IMR-90 (cell line): ENCODE data around the gene CLIC1. TPM values are rescaled to one million over a fixed set of nuclear protein-coding genes. Genes with fewer than 3 reads are reported as not detected.

Source experiments
- ATAC-seq: fragments of 200-7000 bp; cut with Tn5 transposase; 2 replicates; pipeline ENCODE4 v1.9.1; 2020; ENCODE audit warnings: low read depth, mild to moderate bottlenecking, moderate library complexity
- BruUV-seq: library from RNA; stranded (reverse); fragments of 400-500 nt; replicated peaks from 2 replicates; lab custom pipeline; 2021; lab: Mats Ljungman, UMichigan
- CTCF ChIA-PET: fragments of 300-600 bp; formaldehyde crosslinking; extraction: SDS; loops from one replicate; lab custom pipeline; 2021; ENCODE audit warnings: antibody characterized with exemption; lab: Yijun Ruan, JAX
- POLR2A ChIA-PET: fragments of 300-600 bp; sonication (Branson Sonifier 250); formaldehyde crosslinking; loops from one replicate; lab custom pipeline; 2022; ENCODE audit warnings: antibody characterized with exemption; ENCODE audit not compliant: unreplicated experiment; lab: Charles Lee
- DNase-seq: peaks from one replicate; pipeline ENCODE4 v3.0.0; 2013
- H2AFZ ChIP-seq: replicated peaks from 2 replicates; pipeline ENCODE3; 2013; ENCODE audit warnings: low read length, mild to moderate bottlenecking; ENCODE audit not compliant: poor library complexity
- H2AK5ac ChIP-seq: 2 replicates; pipeline ENCODE4 v1.6.1; 2013; ENCODE audit warnings: low read depth, low read length, inconsistent platforms
- H2AK9ac ChIP-seq: replicated peaks from 2 replicates; pipeline ENCODE3; 2013; ENCODE audit warnings: mild to moderate bottlenecking, low read depth, low read length, moderate library complexity; ENCODE audit not compliant: poor library complexity
- H2BK120ac ChIP-seq: 2 replicates; pipeline ENCODE4 v1.6.1; 2013; ENCODE audit warnings: low read depth, low read length, inconsistent platforms
- H2BK15ac ChIP-seq: 3 replicates; pipeline ENCODE4 v1.6.1; 2013; ENCODE audit warnings: low read depth, low read length, inconsistent platforms
- H2BK20ac ChIP-seq: 2 replicates; pipeline ENCODE4 v1.6.1; 2013; ENCODE audit warnings: low read depth, mild to moderate bottlenecking, inconsistent platforms, low read length, moderate library complexity
- H2BK5ac ChIP-seq: 2 replicates; pipeline ENCODE4 v1.6.1; 2013; ENCODE audit warnings: mild to moderate bottlenecking, low read depth, low read length, inconsistent platforms; ENCODE audit not compliant: poor library complexity, severe bottlenecking
- H3K14ac ChIP-seq: replicated peaks from 2 replicates; pipeline ENCODE4 v1.6.1; 2013; ENCODE audit warnings: low read depth, low read length, inconsistent platforms
- H3K18ac ChIP-seq: 2 replicates; pipeline ENCODE4 v1.6.1; 2013; ENCODE audit warnings: low read depth, low read length, control low read depth
- H3K23ac ChIP-seq: 2 replicates; pipeline ENCODE4 v1.6.1; 2013; ENCODE audit warnings: low read depth, low read length, inconsistent platforms
- H3K27ac ChIP-seq: 2 replicates; pipeline ENCODE4 v1.5.1; 2013; ENCODE audit warnings: mild to moderate bottlenecking, control low read depth, low read length; ENCODE audit not compliant: insufficient read depth
- H3K27me3 ChIP-seq: 2 replicates; pipeline ENCODE4 v1.6.1; 2013; ENCODE audit warnings: low read length; ENCODE audit not compliant: control insufficient read depth, insufficient read depth
- H3K36me3 ChIP-seq: 2 replicates; pipeline ENCODE4 v1.6.1; 2013; ENCODE audit warnings: low read length, mixed read lengths; ENCODE audit not compliant: control insufficient read depth, insufficient read depth
- H3K4ac ChIP-seq: 2 replicates; pipeline ENCODE4 v1.6.1; 2013; ENCODE audit warnings: low read depth, low read length, inconsistent platforms
- H3K4me1 ChIP-seq: 2 replicates; pipeline ENCODE4 v1.6.1; 2013; ENCODE audit warnings: low read length, mixed read lengths; ENCODE audit not compliant: control insufficient read depth, insufficient read depth
- H3K4me2 ChIP-seq: 2 replicates; pipeline ENCODE4 v1.6.1; 2013; ENCODE audit warnings: low read depth, mild to moderate bottlenecking, control low read depth, low read length, moderate library complexity
- H3K4me3 ChIP-seq: 2 replicates; pipeline ENCODE4 v1.5.1; 2013; ENCODE audit warnings: low read depth, mild to moderate bottlenecking, control low read depth, low read length, moderate library complexity; ENCODE audit not compliant: insufficient read depth
- H3K56ac ChIP-seq: 2 replicates; pipeline ENCODE4 v1.6.1; 2013; ENCODE audit warnings: low read length, inconsistent platforms; ENCODE audit not compliant: insufficient read depth; ENCODE audit errors: extremely low read depth
- H3K79me1 ChIP-seq, 2 experiments: 2 replicates each; pipeline ENCODE4 v1.6.1; 2013; ENCODE audit warnings: low read length in 2 of 2, inconsistent platforms in 1 of 2, low read depth in 1 of 2
- H3K9ac ChIP-seq: 2 replicates; pipeline ENCODE4 v1.6.1; 2013; ENCODE audit warnings: low read depth, low read length, control low read depth
- H3K9me1 ChIP-seq: 2 replicates; pipeline ENCODE4 v1.6.1; 2013; ENCODE audit warnings: low read length, inconsistent platforms; ENCODE audit not compliant: insufficient read depth
- H3K9me3 ChIP-seq: 2 replicates; pipeline ENCODE4 v1.6.1; 2013; ENCODE audit warnings: low read length; ENCODE audit not compliant: control insufficient read depth, insufficient read depth
- H4K20me1 ChIP-seq: 2 replicates; pipeline ENCODE4 v1.6.1; 2013; ENCODE audit warnings: low read length, inconsistent platforms; ENCODE audit not compliant: insufficient read depth
- H4K5ac ChIP-seq: 2 replicates; pipeline ENCODE4 v1.6.1; 2013; ENCODE audit warnings: mild to moderate bottlenecking, low read depth, low read length, control low read depth
- H4K8ac ChIP-seq, 2 experiments: 2 replicates each; pipeline ENCODE4 v1.6.1; 2013; ENCODE audit warnings: low read depth in 2 of 2, low read length in 2 of 2, control low read depth in 1 of 2, inconsistent platforms in 1 of 2
- H4K91ac ChIP-seq: 2 replicates; pipeline ENCODE4 v1.6.1; 2013; ENCODE audit warnings: low read depth, low read length, inconsistent platforms; ENCODE audit not compliant: insufficient read depth
- CEBPB ChIP-seq: IDR thresholded peaks from 2 replicates; pipeline ENCODE4 v1.6.1; 2012; ENCODE audit warnings: low read depth, low read length, improper control_type of control experiment
- CHD1 ChIP-seq: IDR thresholded peaks from 2 replicates; pipeline ENCODE4 v1.6.1; 2012; ENCODE audit warnings: low read depth, low read length, improper control_type of control experiment
- FOS ChIP-seq: fragments of 150-350 bp; IDR thresholded peaks from 2 replicates; pipeline ENCODE4 v1.6.1; 2016; ENCODE audit warnings: low read depth, low read length
- MAZ ChIP-seq: IDR thresholded peaks from 2 replicates; pipeline ENCODE4 v1.6.1; 2012; ENCODE audit warnings: low read depth, mild to moderate bottlenecking, low read length, improper control_type of control experiment, moderate library complexity, borderline replicate concordance
- NFE2L2 ChIP-seq: fragments of 150-350 bp; IDR thresholded peaks from 2 replicates; pipeline ENCODE4 v1.6.1; 2016; ENCODE audit warnings: low read depth, mild to moderate bottlenecking, low read length
- RAD21 ChIP-seq: IDR thresholded peaks from 2 replicates; pipeline ENCODE4 v1.6.1; 2012; ENCODE audit warnings: low read length, improper control_type of control experiment
- RCOR1 ChIP-seq: IDR thresholded peaks from 2 replicates; pipeline ENCODE4 v1.6.1; 2012; ENCODE audit warnings: mild to moderate bottlenecking, low read length, improper control_type of control experiment; ENCODE audit not compliant: insufficient replicate concordance
- RFX5 ChIP-seq: IDR thresholded peaks from 2 replicates; pipeline ENCODE4 v1.8.0; 2012; ENCODE audit warnings: low read depth, mild to moderate bottlenecking, low read length, moderate library complexity
- SMC3 ChIP-seq: fragments of 150-350 bp; IDR thresholded peaks from 2 replicates; pipeline ENCODE4 v1.6.1; 2016; ENCODE audit warnings: low read depth, mild to moderate bottlenecking, antibody characterized with exemption, low read length, moderate library complexity
- WGBS, 2 experiments: methylation state at CpG; one replicate each; pipeline versions ENCODE4 v1.1.5 to v1.1.7; 2013; ENCODE audit warnings: missing lambda C conversion rate in 2 of 2; ENCODE audit not compliant: insufficient read length in 1 of 2; ENCODE audit errors: extremely low coverage in 2 of 2; 5-methylcytosine and 5-hydroxymethylcytosine counted together
- dilution Hi-C: fragments of 300-500 bp; cut with HindIII; formaldehyde crosslinking; loops from one replicate; pipeline ENCODE4 v1.14.3; 2018; ENCODE audit warnings: low sequenced_read_pairs; ENCODE audit not compliant: unreplicated experiment
- in situ Hi-C: fragments of 300-500 bp; cut with MboI; formaldehyde crosslinking; loops from 3 replicates; pipeline ENCODE4 v1.14.3; 2019; ENCODE audit warnings: low sequenced_read_pairs, inconsistent platforms, mixed read lengths
- intact Hi-C: fragments of 100-400 bp; cut with micrococcal nuclease; formaldehyde crosslinking; loops from 2 replicates; pipeline ENCODE4 v1.10.0; 2022
- polyA plus RNA-seq, 3 experiments: library from polyadenylated mRNA; depleted of rRNA; stranded (reverse); fragments of >200 nt; gene quantifications; 2 replicates each; pipeline ENCODE4 v1.2.3, GENCODE V29; 2012; ENCODE audit warnings: low replicate concordance in 1 of 3
- total RNA-seq: library from RNA; depleted of rRNA; stranded (reverse); fragments of >200 nt; gene quantifications from 2 replicates; pipeline ENCODE4 v1.2.3, GENCODE V29; 2012
- TF ChIP-seq, protein P1 (sequence below): fragments of 150-350 bp; IDR thresholded peaks from 2 replicates; pipeline ENCODE4 v1.6.1; 2016; ENCODE audit warnings: low read depth, mild to moderate bottlenecking, low read length, moderate library complexity, borderline replicate concordance
- TF ChIP-seq, protein P2 (sequence below): fragments of 150-350 bp; IDR thresholded peaks from 2 replicates; pipeline ENCODE4 v1.6.1; 2017; ENCODE audit warnings: mild to moderate bottlenecking, antibody characterized with exemption, low read length, low read depth

The CLIC1 gene
- total and polyA plus RNA-seq, 2 of the 4 experiments (the other 2 are of a cell fraction), result 706 to 1,185 TPM

DNA sequence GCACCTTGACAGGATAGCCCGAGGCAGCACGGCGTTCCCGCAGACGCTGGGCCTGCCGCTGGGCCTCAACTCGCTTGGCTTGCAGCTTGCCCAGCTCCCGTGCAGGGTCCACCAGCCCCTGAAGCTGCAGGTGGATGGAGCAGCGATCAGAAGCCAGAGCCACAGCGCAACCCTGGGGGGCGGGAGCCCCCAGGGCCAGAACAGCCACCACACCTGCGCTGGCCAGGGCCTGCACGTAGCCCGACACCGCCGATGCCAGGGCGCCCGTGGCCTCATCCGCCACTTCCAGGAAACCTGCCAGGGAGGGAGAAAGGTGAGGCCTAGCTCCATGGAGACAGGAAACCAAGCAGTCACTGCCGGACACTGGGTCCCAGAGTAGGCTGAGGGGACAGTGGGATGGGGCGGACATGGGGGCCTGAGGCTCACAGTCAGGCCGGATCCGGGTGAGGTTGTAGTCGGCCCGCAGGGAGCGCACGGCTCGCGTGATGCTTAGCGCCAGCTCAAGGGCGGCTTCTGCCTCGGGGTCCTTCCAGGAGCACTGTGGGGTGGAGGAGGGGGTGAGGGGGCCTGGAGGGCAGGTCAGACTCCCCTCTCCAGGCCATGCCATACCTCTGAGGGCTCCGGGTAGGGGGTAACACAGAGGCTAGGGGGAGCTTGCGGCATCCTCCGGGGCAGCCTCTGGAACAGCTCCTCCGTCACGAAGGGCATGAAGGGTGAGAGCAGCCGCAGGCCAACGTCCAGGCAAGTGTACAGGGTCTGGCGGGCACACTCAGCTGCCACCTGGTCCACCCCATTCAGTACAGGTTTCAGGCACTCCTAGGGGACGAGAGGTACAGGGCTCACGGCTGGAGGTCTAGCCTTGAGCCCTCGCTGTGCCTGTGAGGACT, 42.9 kb upstream of the CLIC1 start (continued):
- TF ChIP-seq SMC3, result no peak

DNA sequence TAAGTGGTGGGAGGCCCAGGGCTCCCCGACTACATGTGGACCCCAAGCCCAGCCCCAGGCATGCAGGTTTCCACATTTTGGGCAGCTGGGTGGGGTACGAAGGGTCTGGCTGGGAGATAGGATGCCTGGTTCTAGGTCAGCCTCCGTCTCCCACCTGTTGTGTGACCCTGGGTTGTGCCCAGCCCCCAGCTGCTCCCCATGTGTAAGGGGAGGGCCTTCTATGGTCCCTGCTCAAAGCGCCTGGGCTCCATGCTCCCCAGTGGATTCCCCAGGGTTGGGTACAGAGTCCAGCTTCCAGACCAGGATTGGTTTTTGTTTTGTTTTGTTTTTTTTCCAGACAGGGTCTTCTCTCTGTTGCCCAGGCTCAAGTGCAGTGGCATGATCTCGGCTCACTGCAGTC, 41.9 kb upstream of the CLIC1 start:
- Histone ChIP-seq H2BK15ac (no peak overlapping the region), H2BK20ac (no peak overlapping the region), H2AK9ac (no peak overlapping the region), H3K18ac (no peak overlapping the region), H2BK5ac (no peak overlapping the region), H3K4me2 (no peak overlapping the region), H3K4me1 (peaks cover 10% of the 10 kb centered on the region), H3K79me1 (0 out of 4 replicates have a peak, but pooled peaks cover 0 to 2% of the 10 kb centered on the region in 2 experiments), H3K9me3 (no peaks in the 10 kb centered on the region), H3K4ac (no peak overlapping the region), H3K4me3 (no peak overlapping the region), H4K91ac (no peak overlapping the region), H4K5ac (no peak overlapping the region), H3K36me3 (peaks cover 48% of the 10 kb centered on the region), H3K14ac (no peak overlapping the region), H2AFZ (no peak overlapping the region), H3K9me1 (0 out of 2 replicates have a peak, but pooled peaks cover 8% of the 10 kb centered on the region), H4K8ac (no peak overlapping the region), H3K56ac (no peak overlapping the region), H3K23ac (no peak overlapping the region), H2BK120ac (no peak overlapping the region), H2AK5ac (no peak overlapping the region), H3K9ac (no peak overlapping the region), H3K27me3 (no peaks in the 10 kb centered on the region), H4K20me1 (no peaks in the 10 kb centered on the region), H3K27ac (no peak overlapping the region)
- no peak for TF ChIP-seq CEBPB
- TF ChIP-seq, protein P1, sequence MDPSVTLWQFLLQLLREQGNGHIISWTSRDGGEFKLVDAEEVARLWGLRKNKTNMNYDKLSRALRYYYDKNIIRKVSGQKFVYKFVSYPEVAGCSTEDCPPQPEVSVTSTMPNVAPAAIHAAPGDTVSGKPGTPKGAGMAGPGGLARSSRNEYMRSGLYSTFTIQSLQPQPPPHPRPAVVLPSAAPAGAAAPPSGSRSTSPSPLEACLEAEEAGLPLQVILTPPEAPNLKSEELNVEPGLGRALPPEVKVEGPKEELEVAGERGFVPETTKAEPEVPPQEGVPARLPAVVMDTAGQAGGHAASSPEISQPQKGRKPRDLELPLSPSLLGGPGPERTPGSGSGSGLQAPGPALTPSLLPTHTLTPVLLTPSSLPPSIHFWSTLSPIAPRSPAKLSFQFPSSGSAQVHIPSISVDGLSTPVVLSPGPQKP, result no peak
- TF ChIP-seq RFX5, result no peak
- TF ChIP-seq NFE2L2, result no peak
- no peak for TF ChIP-seq MAZ
- no peak for TF ChIP-seq RAD21
- TF ChIP-seq CHD1, result no peak
- no peak for TF ChIP-seq FOS
- no peak for TF ChIP-seq RCOR1
- TF ChIP-seq, protein P2, sequence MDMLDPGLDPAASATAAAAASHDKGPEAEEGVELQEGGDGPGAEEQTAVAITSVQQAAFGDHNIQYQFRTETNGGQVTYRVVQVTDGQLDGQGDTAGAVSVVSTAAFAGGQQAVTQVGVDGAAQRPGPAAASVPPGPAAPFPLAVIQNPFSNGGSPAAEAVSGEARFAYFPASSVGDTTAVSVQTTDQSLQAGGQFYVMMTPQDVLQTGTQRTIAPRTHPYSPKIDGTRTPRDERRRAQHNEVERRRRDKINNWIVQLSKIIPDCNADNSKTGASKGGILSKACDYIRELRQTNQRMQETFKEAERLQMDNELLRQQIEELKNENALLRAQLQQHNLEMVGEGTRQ, result no peak
- TF ChIP-seq SMC3, result no peak
- no peak for DNase-seq
- no TSS peak for BruUV-seq
- ChIA-PET POLR2A (no interaction called here), CTCF (no interaction called here)
- ATAC-seq, result no peak
- 100% methylated on average over 1 of the region's 5 CpGs; no CpG with 5 or more reads in 1 of the 2 experiments for WGBS, 2 experiments
- dilution Hi-C loops (no loop called here), in situ Hi-C loops (no loop called here), intact Hi-C loops (no loop called here)
